Endometrial microvascular endothelial cells (primary cell): Measurements from ENCODE around the gene CDH5. TPM values are rescaled to one million over a fixed set of nuclear protein-coding genes. Genes with fewer than 3 reads are reported as not detected.

Experiments
- in situ Hi-C: cut with HindIII; loops from 2 replicates; pipeline ENCODE4 v1.10.0; 2017; ENCODE audit warnings: low sequenced_read_pairs, low pct_unique_long_range_greater_than_20kb; ENCODE audit errors: inconsistent ontology term
- total RNA-seq: library from RNA; depleted of rRNA; stranded (reverse); fragments of >200 nt; gene quantifications from one replicate; pipeline ENCODE4 v1.2.3, GENCODE V29; 2015; ENCODE audit errors: inconsistent ontology term

The CDH5 gene
- total RNA-seq, 1 donor from 2014 or later: 638 TPM

GRCh38 chr16:66370786-66371684 lies 4.5 kb downstream of the CDH5 start:
- in situ Hi-C loops: no loop called here

GRCh38 chr16:66372078-66372897 lies 5.8 kb downstream of the CDH5 start:
- in situ Hi-C loops: no loop called here

- in situ Hi-C loops: no loop called here
These were observed 6.3 kb downstream of the CDH5 start for GRCh38 chr16:66372898-66373155.

- in situ Hi-C loops: no loop called here
These were observed 7.2 kb downstream of the CDH5 start for GRCh38 chr16:66373667-66374066.

GRCh38 chr16:66374176-66374575 lies 7.7 kb downstream of the CDH5 start:
- in situ Hi-C loops: no loop called here

- in situ Hi-C loops: no loop called here
These were observed 9.0 kb downstream of the CDH5 start for GRCh38 chr16:66375451-66375850.

- in situ Hi-C loops: no loop called here
These were observed 9.6 kb downstream of the CDH5 start for GRCh38 chr16:66376114-66376513.

- in situ Hi-C loops: no loop called here
These were observed 10.2 kb downstream of the CDH5 start for GRCh38 chr16:66376577-66377305.

- in situ Hi-C loops: no loop called here
These were observed 10.8 kb downstream of the CDH5 start for GRCh38 chr16:66377324-66377723.

- in situ Hi-C loops: no loop called here
These were observed 12.5 kb downstream of the CDH5 start for GRCh38 chr16:66378741-66379570.

GRCh38 chr16:66379571-66379941 lies 13.1 kb downstream of the CDH5 start:
- in situ Hi-C loops: no loop called here

- in situ Hi-C loops: no loop called here
These were observed 13.9 kb downstream of the CDH5 start for GRCh38 chr16:66380421-66380820.

GRCh38 chr16:66381585-66382170 lies 15.2 kb downstream of the CDH5 start:
- in situ Hi-C loops: no loop called here

- in situ Hi-C loops: no loop called here
These were observed 15.9 kb downstream of the CDH5 start for GRCh38 chr16:66382171-66382965.

GRCh38 chr16:66382966-66383299 lies 16.4 kb downstream of the CDH5 start:
- in situ Hi-C loops: no loop called here

GRCh38 chr16:66383551-66383950 lies 17.1 kb downstream of the CDH5 start:
- in situ Hi-C loops: no loop called here

- in situ Hi-C loops: no loop called here
These were observed 18.9 kb downstream of the CDH5 start for GRCh38 chr16:66385415-66385814.
